Kidney epithelial cell (primary cell): ENCODE results near the gene LCA5L. TPM values are rescaled to one million over a fixed set of nuclear protein-coding genes. Genes with fewer than 3 reads are reported as not detected.

Source experiments
- DNase-seq: peaks from one replicate; pipeline ENCODE4 v3.0.0-alpha.2; 2010; ENCODE audit warnings: low read depth
- H3K27me3 ChIP-seq: 2 replicates; pipeline ENCODE4 v1.6.0; 2011; ENCODE audit warnings: low read length; ENCODE audit not compliant: control insufficient read depth, insufficient read depth
- H3K36me3 ChIP-seq: 2 replicates; pipeline ENCODE4 v1.5.1; 2011; ENCODE audit warnings: low read length; ENCODE audit not compliant: control insufficient read depth, insufficient read depth
- H3K4me3 ChIP-seq: 2 replicates; pipeline ENCODE4 v1.5.1; 2011; ENCODE audit warnings: low read depth, mild to moderate bottlenecking, control low read depth, low read length
- total RNA-seq: library from RNA; depleted of rRNA; stranded (reverse); fragments of >200 nt; gene quantifications from 2 replicates; pipeline ENCODE4 v1.2.3, GENCODE V29; 2015
- TF ChIP-seq, protein P1 (sequence below): IDR thresholded peaks from 2 replicates; pipeline ENCODE4 v1.5.1; 2011; ENCODE audit warnings: mild to moderate bottlenecking, moderate library complexity, low read length, control low read depth, inconsistent platforms; ENCODE audit not compliant: insufficient read depth, poor library complexity, severe bottlenecking

Gene LCA5L
- total RNA-seq, 1 donor from 2014 or later: 2.0 TPM

DNA sequence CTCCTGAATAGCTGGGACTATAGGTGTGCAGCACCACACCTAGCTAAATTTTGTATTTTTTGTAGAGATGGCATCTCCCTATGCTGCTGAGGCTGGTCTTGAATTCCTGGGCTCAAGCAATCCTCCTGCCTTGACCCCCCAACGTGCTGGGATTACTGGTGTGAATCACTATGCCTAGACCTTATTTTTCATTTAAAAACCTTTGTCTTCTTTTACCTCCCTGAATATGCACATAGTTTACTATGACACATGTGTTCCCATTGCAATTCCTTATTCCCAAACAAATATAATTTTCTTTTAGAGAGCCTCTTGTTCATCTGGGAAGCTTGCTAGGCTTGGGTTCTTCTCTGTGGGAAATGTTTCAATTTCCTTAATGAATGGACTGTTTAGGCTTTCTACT, 23.0 kb upstream of the LCA5L start:
- H3K4me3 ChIP-seq: no peak overlapping the region
- H3K36me3 ChIP-seq: no peaks in the 10 kb centered on the region
- TF ChIP-seq, protein P1, sequence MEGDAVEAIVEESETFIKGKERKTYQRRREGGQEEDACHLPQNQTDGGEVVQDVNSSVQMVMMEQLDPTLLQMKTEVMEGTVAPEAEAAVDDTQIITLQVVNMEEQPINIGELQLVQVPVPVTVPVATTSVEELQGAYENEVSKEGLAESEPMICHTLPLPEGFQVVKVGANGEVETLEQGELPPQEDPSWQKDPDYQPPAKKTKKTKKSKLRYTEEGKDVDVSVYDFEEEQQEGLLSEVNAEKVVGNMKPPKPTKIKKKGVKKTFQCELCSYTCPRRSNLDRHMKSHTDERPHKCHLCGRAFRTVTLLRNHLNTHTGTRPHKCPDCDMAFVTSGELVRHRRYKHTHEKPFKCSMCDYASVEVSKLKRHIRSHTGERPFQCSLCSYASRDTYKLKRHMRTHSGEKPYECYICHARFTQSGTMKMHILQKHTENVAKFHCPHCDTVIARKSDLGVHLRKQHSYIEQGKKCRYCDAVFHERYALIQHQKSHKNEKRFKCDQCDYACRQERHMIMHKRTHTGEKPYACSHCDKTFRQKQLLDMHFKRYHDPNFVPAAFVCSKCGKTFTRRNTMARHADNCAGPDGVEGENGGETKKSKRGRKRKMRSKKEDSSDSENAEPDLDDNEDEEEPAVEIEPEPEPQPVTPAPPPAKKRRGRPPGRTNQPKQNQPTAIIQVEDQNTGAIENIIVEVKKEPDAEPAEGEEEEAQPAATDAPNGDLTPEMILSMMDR: no peak
- H3K27me3 ChIP-seq: no peaks in the 10 kb centered on the region
- no peak for DNase-seq

DNA sequence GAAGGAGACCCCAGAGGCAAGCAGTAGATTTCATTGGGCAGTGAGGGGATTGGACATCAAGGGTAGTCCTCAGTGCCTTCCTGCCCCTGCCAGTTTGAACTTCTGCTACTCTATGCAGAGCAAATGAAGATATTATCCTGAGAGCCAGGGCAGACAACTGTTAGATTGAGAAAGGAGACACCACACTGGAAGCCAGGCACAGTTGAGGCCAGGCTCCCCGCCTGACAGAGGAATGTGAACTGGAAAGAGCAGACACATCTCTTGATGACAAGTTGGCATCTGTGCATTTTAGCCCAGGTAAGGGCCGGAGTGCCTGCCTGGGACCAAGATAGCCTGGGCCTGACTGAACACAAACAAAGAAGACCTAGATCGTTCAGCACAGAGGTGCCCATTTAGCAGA, 22.2 kb upstream of the LCA5L start:
- no peaks in the 10 kb centered on the region for H3K36me3 ChIP-seq
- H3K27me3 ChIP-seq: no peaks in the 10 kb centered on the region
- TF ChIP-seq, protein P1: no peak
- DNase-seq: no peak
- no peak overlapping the region for H3K4me3 ChIP-seq

DNA sequence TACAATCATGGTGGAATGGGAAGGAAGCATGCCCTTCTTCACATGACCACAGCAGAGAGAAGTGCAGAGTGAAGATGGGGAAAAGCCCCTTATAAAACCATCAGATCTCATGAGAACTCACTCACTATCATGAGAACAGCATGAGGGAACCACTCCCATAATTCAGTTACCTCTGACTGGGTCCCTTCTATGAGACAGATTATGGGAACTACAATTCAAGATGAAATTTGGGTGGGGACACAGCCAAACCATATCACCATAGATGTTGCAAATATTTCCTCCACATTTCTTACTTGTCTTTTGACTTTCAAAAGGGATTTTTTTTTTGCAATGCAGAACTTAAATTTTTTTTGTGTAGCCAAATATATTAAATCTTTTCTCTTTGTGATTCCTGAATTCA, 21.0 kb upstream of the LCA5L start:
- Histone ChIP-seq H3K4me3 (no peak overlapping the region), H3K27me3 (no peaks in the 10 kb centered on the region), H3K36me3 (no peaks in the 10 kb centered on the region)
- DNase-seq: no peak
- TF ChIP-seq, protein P1: no peak

DNA sequence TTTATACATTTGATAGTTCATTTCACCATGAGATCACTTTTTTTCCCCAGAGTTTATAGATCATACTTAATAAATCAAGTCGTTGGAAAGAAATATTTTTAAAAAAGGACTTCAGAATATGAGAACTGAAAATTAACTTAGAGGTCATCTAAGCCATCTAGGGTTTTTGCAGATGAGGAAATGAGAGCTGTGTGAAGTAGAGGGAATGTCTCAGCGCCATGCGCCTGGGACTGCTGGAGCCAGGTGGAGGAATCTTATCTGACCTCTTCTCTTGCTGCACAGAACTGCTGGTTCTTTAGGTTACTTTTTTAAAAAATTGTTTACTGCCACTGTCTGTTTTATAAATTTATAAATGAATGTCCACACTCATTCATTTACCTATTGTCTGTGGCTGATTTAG, 17.7 kb upstream of the LCA5L start:
- no peak overlapping the region for H3K4me3 ChIP-seq
- DNase-seq: no peak
- TF ChIP-seq, protein P1: no peak
- H3K27me3 ChIP-seq: no peaks in the 10 kb centered on the region
- no peaks in the 10 kb centered on the region for H3K36me3 ChIP-seq

DNA sequence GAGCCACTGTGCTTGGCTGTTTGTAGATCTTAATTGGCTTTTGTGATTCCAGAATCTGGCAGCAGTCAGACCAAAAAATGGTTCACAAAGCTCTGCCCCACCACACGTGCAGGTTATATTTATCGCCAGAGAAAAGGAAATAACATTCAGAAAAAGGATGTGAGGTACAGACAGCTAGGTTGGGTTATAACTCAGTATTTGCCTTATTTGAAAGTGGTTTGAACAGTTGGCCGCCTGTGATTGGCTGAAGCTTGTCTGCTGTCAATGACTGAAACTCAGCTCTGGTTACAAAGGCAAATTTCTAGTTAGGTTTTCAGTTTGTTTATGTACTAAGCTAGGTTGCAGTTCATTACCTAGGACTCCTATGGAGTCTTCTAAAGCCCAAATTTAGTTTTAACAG, 15.8 kb upstream of the LCA5L start:
- TF ChIP-seq, protein P1: no peak
- no peaks in the 10 kb centered on the region for H3K27me3 ChIP-seq
- H3K4me3 ChIP-seq: no peak overlapping the region
- DNase-seq: no peak
- H3K36me3 ChIP-seq: no peaks in the 10 kb centered on the region

DNA sequence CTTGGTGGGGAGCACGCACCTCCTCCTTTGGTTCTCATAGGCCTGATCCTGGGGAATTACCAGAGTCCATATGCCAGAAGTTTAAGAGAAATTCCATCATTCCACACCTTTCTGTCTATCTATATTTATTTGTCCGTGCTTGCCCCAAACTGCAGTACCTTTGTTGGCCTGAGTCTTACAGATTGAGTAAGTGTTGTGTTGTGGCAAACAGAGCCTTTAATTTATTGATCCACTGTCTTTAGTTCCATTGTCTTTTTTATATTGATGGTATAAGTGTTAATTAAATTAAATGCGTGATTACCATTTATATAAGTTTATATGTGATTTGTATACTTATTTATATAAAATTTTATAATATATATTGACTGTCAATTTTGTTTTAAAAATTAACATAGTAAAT, 11.1 kb upstream of the LCA5L start:
- H3K36me3 ChIP-seq: no peaks in the 10 kb centered on the region
- H3K4me3 ChIP-seq: no peak overlapping the region
- TF ChIP-seq, protein P1: peak; percentile 22
- no peak for DNase-seq
- no peaks in the 10 kb centered on the region for H3K27me3 ChIP-seq
